Stomach (tissue), 4 donors: Measurements from ENCODE around the gene SERTAD2.

Experiments
- CTCF ChIP-seq, 7 experiments: fragments of 450-650 bp in 4 of 7; fragments of 200-600 bp in 3 of 7; sonication (generic) in 3 of 7; IDR thresholded peaks; one replicate each; pipeline ENCODE4 v1.5.1; 2016 to 2019; ENCODE audit warnings: antibody characterized with exemption in 7 of 7, control low read depth in 2 of 7, mild to moderate bottlenecking in 1 of 7
- EP300 ChIP-seq: sonication (generic); formaldehyde crosslinking; IDR thresholded peaks from one replicate; pipeline ENCODE4 v1.6.1; 2017; ENCODE audit warnings: antibody characterized with exemption

DNA sequence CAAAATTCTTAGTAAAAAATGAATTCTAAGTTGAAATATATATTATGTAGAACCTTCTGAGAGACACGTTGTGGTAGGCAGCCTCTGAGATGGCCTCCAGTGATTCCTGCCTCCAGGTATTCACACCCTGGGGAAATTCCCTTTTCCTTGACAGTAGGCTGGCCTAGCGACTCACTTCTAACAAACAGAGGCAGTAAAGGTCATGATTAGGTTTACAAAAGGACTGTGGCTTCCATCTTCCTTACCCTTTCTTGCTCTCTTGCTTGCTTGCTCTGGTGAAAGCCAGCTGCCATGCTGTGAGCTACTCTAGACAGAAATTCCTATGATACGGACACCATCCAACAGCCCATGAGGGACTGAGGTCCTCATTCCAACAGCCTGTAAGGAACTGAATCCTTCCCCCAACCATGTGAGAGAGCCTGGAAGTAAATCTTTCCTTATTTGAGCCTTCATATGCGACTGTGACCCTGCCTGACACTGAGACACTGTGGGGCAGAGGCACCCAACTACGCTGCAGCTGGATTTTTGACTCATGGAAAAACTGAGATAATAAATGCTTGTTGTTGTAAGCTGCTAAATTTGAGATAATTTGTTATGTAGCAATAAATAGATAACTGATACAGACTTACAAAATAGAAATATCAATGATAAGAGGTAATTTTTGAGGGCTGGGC, 32.7 kb upstream of the SERTAD2 start:
- TF ChIP-seq CTCF (IDR thresholded peaks at IDR 0.05) (no peak), EP300 (no peak)
